GM18907 (cell line): ENCODE data around the gene TM4SF18.
"Not testable (repeated sequence)": the region's sequence is repeated elsewhere in the genome, so short reads cannot be mapped to it uniquely, and the experiment has no call there.

Experiments
- ATAC-seq: cut with Tn5 transposase; IDR thresholded peaks from one replicate; pipeline ENCODE4 v1.9.1; 2021; ENCODE audit warnings: mild to moderate bottlenecking, moderate library complexity; ENCODE audit not compliant: unreplicated experiment

The TM4SF18 gene

GRCh38 chr3:149333176-149333859 lies at the start of gene TM4SF18:
Gene TM4SF18 (minus strand): TSS chr3:149333636. CDS start chr3:149333382, 254 bp downstream.
- no peak for ATAC-seq

- no peak for ATAC-seq
These were observed 49.1 kb upstream of the TM4SF18 start for GRCh38 chr3:149382518-149382917.

GRCh38 chr3:149382101-149382467 lies 48.6 kb upstream of the TM4SF18 start:
- no peak for ATAC-seq

GRCh38 chr3:149381173-149382100 lies 48.0 kb upstream of the TM4SF18 start:
- no peak for ATAC-seq

GRCh38 chr3:149380220-149380619 lies 46.8 kb upstream of the TM4SF18 start:
- not testable (repeated sequence) for ATAC-seq

GRCh38 chr3:149378478-149379309 lies 45.3 kb upstream of the TM4SF18 start:
- no peak for ATAC-seq

- ATAC-seq, result no peak
These were observed 44.2 kb upstream of the TM4SF18 start, which contains the start of gene TM4SF1 for GRCh38 chr3:149377408-149378364. Gene TM4SF1 (minus strand): TSS chr3:149377649. CDS start chr3:149377547, 102 bp downstream.

- ATAC-seq, result no peak
These were observed 43.4 kb upstream of the TM4SF18 start for GRCh38 chr3:149376718-149377407.

GRCh38 chr3:149375501-149376196 lies 42.2 kb upstream of the TM4SF18 start:
- no peak for ATAC-seq

GRCh38 chr3:149374793-149375500 lies 41.5 kb upstream of the TM4SF18 start:
- ATAC-seq, result no peak

- ATAC-seq, result no peak
These were observed 41.0 kb upstream of the TM4SF18 start for GRCh38 chr3:149374391-149374790.

- ATAC-seq, result no peak
These were observed 40.0 kb upstream of the TM4SF18 start for GRCh38 chr3:149373235-149374125.

- no peak for ATAC-seq
These were observed 38.3 kb upstream of the TM4SF18 start for GRCh38 chr3:149371723-149372114.

- no peak for ATAC-seq
These were observed 37.7 kb upstream of the TM4SF18 start for GRCh38 chr3:149371001-149371722.

- ATAC-seq, result no peak
These were observed 36.8 kb upstream of the TM4SF18 start for GRCh38 chr3:149369991-149370866.
